ENCODE data around the gene PACRG. TPM values are rescaled to one million over a fixed set of nuclear protein-coding genes. Genes with fewer than 3 reads are reported as not detected.

Gene PACRG
- polyA plus RNA-seq, 3 donors, result not detected

GRCh38 chr6:162942866-162943265 is 215.1 kb downstream of the PACRG start:
- Mint-ChIP-seq H3K27me3 (ENCODE audit: low read depth in 3 of 3) (peaks cover 0 to 1% (median 0%) of the 10 kb centered on the region in 3 donors), H3K27ac (no peak overlapping the region)

GRCh38 chr6:162943369-162943768 is 215.6 kb downstream of the PACRG start:
- Mint-ChIP-seq H3K36me3 (no peaks in the 10 kb centered on the region), H3K27me3 (ENCODE audit: low read depth in 3 of 3) (peaks cover 0 to 1% (median 0%) of the 10 kb centered on the region in 3 donors), H3K4me3 (no peak overlapping the region), H3K27ac (no peak overlapping the region), H3K4me1 (no peaks in the 10 kb centered on the region), H3K9me3 (peaks cover 9 to 23% (median 15%) of the 10 kb centered on the region in 7 donors)
- Histone ChIP-seq H3K27me3 (ENCODE audit: control insufficient read depth in 2 of 2, insufficient read depth in 2 of 2, low read length in 2 of 2) (no peaks in the 10 kb centered on the region), H3K9me3 (replicated peaks in 1 of 2; ENCODE audit: control insufficient read depth in 1 of 2, insufficient read depth in 1 of 2, low read length in 2 of 2) (peaks cover 20 to 25% of the 10 kb centered on the region in 2 donors), H3K4me2 (replicated peaks; ENCODE audit: extremely low read depth, low read length, poor library complexity, severe bottlenecking) (no peak overlapping the region), H3K79me2 (ENCODE audit: insufficient read depth, low read length) (no peaks in the 10 kb centered on the region), H4K20me1 (ENCODE audit: insufficient read depth, low read length) (no peaks in the 10 kb centered on the region), H3K4me3 (replicated peaks in 1 of 3; ENCODE audit: low read depth in 2 of 3, low read length in 3 of 3) (no peak overlapping the region), H3K9ac (ENCODE audit: insufficient read depth, low read length, poor library complexity, severe bottlenecking) (no peak overlapping the region), H2AFZ (ENCODE audit: insufficient read depth, low read depth, low read length, poor library complexity, severe bottlenecking) (no peak overlapping the region), H3K27ac (ENCODE audit: low read depth in 1 of 2, low read length in 2 of 2) (no peak overlapping the region), H3K36me3 (replicated peaks in 1 of 2; ENCODE audit: control insufficient read depth in 1 of 2, insufficient read depth in 2 of 2, low read length in 2 of 2) (no peaks in the 10 kb centered on the region), H3K4me1 (ENCODE audit: control insufficient read depth in 1 of 2, insufficient read depth in 2 of 2, low read length in 2 of 2) (no peaks in the 10 kb centered on the region)
- no peak for TF ChIP-seq CTCF (IDR thresholded peaks at IDR 0.05)
- 77% methylated on average over 5 of the region's 5 CpGs for WGBS (ENCODE audit: insufficient coverage)
- no peak for DNase-seq
- intact Hi-C loops (cut with micrococcal nuclease), result no loop called here

More at GRCh38 chr6:162942866-162943265, 215.1 kb downstream of the PACRG start:
- Histone ChIP-seq H3K4me1 (ENCODE audit: control insufficient read depth in 1 of 2, insufficient read depth in 2 of 2, low read length in 2 of 2) (no peaks in the 10 kb centered on the region), H3K79me2 (ENCODE audit: insufficient read depth, low read length) (no peaks in the 10 kb centered on the region), H3K9ac (ENCODE audit: insufficient read depth, low read length, poor library complexity, severe bottlenecking) (no peak overlapping the region), H3K9me3 (replicated peaks in 1 of 2; ENCODE audit: control insufficient read depth in 1 of 2, insufficient read depth in 1 of 2, low read length in 2 of 2) (peaks cover 20 to 25% of the 10 kb centered on the region in 2 donors), H3K27ac (ENCODE audit: low read depth in 1 of 2, low read length in 2 of 2) (no peak overlapping the region), H4K20me1 (ENCODE audit: insufficient read depth, low read length) (no peaks in the 10 kb centered on the region), H3K27me3 (ENCODE audit: control insufficient read depth in 2 of 2, insufficient read depth in 2 of 2, low read length in 2 of 2) (no peaks in the 10 kb centered on the region), H3K4me2 (replicated peaks; ENCODE audit: extremely low read depth, low read length, poor library complexity, severe bottlenecking) (no peak overlapping the region), H3K4me3 (replicated peaks in 1 of 3; ENCODE audit: low read depth in 2 of 3, low read length in 3 of 3) (no peak overlapping the region), H2AFZ (ENCODE audit: insufficient read depth, low read depth, low read length, poor library complexity, severe bottlenecking) (no peak overlapping the region), H3K36me3 (replicated peaks in 1 of 2; ENCODE audit: control insufficient read depth in 1 of 2, insufficient read depth in 2 of 2, low read length in 2 of 2) (no peaks in the 10 kb centered on the region)
- 100% methylated on average over 2 of the region's 2 CpGs for WGBS (ENCODE audit: insufficient coverage)
- Mint-ChIP-seq H3K4me3 (no peak overlapping the region), H3K9me3 (peaks cover 9 to 23% (median 18%) of the 10 kb centered on the region in 7 donors), H3K4me1 (no peaks in the 10 kb centered on the region), H3K36me3 (no peaks in the 10 kb centered on the region)
- intact Hi-C loops (cut with micrococcal nuclease), result no loop called here
- TF ChIP-seq CTCF (IDR thresholded peaks at IDR 0.05), result no peak
- no peak for DNase-seq
